ENCODE measurements around the gene SH3RF1. TPM values are rescaled to one million over a fixed set of nuclear protein-coding genes. Genes with fewer than 3 reads are reported as not detected.

SH3RF1 gene
- total and polyA plus RNA-seq, 11 donors = 1.7 to 17.2 (median 8.9) TPM

DNA sequence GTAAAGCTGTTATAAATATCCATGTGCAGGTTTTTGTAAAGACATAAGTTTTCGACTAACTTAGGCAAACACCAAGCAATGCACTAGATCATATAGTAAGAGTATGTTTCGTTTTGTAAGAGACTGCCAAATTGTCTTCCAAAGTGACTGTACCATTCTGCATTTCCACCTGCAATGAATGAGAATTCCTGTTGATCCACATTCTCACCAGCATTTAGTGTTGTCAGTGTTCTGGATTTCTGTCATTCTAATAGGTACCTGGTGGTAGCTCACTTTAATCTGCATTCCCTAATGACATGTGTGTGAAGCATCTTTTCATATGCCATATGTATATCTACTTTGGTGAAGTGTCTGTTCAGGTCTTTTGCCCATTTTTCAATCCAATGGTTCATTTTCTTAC lies 57.8 kb downstream of the SH3RF1 start:
- Histone ChIP-seq H3K27me3 (no peaks in the 10 kb centered on the region), H3K4me3 (no peak overlapping the region), H3K9me3 (peaks cover 0 to 8% (median 3%) of the 10 kb centered on the region in 12 donors), H3K4me1 (peaks cover 0 to 4% (median 0%) of the 10 kb centered on the region in 12 donors), H3K36me3 (no peaks in the 10 kb centered on the region), H3K27ac (no peak overlapping the region)
- TF ChIP-seq, protein P1, sequence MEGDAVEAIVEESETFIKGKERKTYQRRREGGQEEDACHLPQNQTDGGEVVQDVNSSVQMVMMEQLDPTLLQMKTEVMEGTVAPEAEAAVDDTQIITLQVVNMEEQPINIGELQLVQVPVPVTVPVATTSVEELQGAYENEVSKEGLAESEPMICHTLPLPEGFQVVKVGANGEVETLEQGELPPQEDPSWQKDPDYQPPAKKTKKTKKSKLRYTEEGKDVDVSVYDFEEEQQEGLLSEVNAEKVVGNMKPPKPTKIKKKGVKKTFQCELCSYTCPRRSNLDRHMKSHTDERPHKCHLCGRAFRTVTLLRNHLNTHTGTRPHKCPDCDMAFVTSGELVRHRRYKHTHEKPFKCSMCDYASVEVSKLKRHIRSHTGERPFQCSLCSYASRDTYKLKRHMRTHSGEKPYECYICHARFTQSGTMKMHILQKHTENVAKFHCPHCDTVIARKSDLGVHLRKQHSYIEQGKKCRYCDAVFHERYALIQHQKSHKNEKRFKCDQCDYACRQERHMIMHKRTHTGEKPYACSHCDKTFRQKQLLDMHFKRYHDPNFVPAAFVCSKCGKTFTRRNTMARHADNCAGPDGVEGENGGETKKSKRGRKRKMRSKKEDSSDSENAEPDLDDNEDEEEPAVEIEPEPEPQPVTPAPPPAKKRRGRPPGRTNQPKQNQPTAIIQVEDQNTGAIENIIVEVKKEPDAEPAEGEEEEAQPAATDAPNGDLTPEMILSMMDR (IDR thresholded peaks at IDR 0.05) = no peak
- no peak for TF ChIP-seq POLR2A (IDR thresholded peaks at IDR 0.05)
- DNase-seq (no peak), ATAC-seq (no peak)
- WGBS, 4 donors = 89 to 97% (median 91%) methylated on average over 2 of the region's 2 CpGs
- intact Hi-C loops (cut with DNase I) = no loop called here

DNA sequence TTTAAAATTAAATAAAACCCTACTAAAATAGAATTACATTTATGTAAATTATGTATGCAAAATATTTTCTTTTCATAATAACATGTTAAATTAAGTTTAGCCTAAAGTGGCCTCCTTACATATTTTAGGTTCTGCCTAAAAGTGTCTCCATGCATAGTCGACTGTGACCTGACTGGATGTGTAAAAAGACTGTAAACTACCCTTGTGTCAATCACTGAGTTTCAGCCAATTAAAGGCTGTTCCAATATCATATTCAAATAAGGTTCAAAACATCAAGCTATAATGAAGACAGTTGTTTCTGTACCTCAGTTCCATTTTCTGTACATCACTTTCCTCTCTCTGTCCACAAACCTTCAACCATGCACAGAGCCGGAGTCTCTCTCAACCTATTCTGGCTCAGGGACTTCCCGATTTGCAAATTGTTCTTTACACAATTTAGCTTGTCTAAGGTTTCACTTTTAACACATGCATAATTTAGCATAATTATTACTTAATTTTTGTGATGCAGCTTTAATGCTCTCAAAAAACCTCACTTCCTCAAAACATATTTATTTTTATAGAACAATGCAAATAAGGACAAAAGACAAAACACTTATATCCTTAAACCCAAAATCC lies 60.1 kb downstream of the SH3RF1 start:
- WGBS, 4 donors = 89 to 94% (median 93%) methylated on average over 3 of the region's 3 CpGs
- no peak overlapping the region for H3K4me3 ChIP-seq
- no peak overlapping the region for H3K27ac ChIP-seq
- H3K4me1 ChIP-seq = peaks cover 0 to 12% (median 0%) of the 10 kb centered on the region in 12 donors
- intact Hi-C loops (cut with DNase I) = no loop called here
- DNase-seq (no peak), ATAC-seq (no peak)
- H3K36me3 ChIP-seq = no peaks in the 10 kb centered on the region
- TF ChIP-seq, protein P1 (IDR thresholded peaks at IDR 0.05) = no peak
- TF ChIP-seq POLR2A (IDR thresholded peaks at IDR 0.05) = no peak
- H3K27me3 ChIP-seq = no peaks in the 10 kb centered on the region
- peaks cover 0 to 8% (median 3%) of the 10 kb centered on the region in 12 donors for H3K9me3 ChIP-seq

DNA sequence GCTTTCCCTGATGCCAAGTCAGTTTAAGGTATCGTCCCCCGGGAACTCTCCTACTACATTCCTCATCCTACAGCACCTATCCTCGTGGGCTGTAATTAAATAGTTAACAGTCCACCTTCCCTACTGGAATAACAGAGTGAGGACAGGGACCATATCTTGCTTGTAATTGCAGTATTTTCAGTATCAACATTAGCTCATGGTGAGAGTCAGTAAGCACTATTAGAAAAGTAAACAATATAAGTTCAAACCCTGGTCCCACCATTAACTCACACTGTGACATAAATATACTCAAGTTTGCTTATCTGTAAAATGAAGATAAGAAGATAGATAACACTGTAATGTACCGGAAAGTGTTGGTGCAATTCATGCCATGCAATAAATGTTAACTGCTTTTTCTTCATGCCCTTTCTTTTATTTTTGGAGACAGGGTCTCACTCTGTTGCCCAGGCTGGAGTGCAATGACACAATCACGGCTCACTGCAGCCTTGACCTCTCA lies 61.3 kb downstream of the SH3RF1 start:
- no peak for TF ChIP-seq POLR2A (IDR thresholded peaks at IDR 0.05)
- TF ChIP-seq, protein P1 (IDR thresholded peaks at IDR 0.05) = no peak
- no peaks in the 10 kb centered on the region for H3K27me3 ChIP-seq
- ATAC-seq (no peak), DNase-seq (no peak)
- no peak overlapping the region for H3K4me3 ChIP-seq
- H3K4me1 ChIP-seq = peaks cover 0 to 22% (median 0%) of the 10 kb centered on the region in 12 donors
- 79 to 80% (median 80%) methylated on average over 5 of the region's 5 CpGs for WGBS, 4 donors
- no peaks in the 10 kb centered on the region for H3K36me3 ChIP-seq
- H3K27ac ChIP-seq = no peak overlapping the region
- peaks cover 0 to 7% (median 2%) of the 10 kb centered on the region in 12 donors for H3K9me3 ChIP-seq
- intact Hi-C loops (cut with DNase I) = loop anchor here in 1 of 10 donors (5.0 kb wide), 1 partner anchor 53 kb away; no protein-coding TSS in a partner anchor

DNA sequence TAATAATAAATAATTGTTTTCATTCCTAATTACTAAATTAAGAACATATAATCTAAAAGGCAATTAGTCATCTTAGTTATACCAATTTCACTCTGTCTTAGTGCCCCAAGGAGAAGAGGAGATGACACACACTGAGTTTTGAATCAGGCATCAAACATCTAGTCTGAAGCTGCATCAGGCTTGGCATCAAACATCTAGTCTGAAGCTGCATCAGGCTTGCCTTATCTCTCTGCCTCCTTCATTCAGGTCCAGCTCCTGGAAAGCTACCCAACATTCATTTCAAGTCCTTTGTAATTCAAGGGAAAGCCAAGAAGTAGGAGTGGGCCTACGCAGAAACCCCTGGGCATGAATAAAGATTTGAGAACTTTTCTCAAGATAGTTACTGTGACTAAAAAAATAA lies 62.2 kb downstream of the SH3RF1 start:
- Histone ChIP-seq H3K4me3 (no peak overlapping the region), H3K27ac (no peak overlapping the region), H3K27me3 (no peaks in the 10 kb centered on the region), H3K36me3 (no peaks in the 10 kb centered on the region), H3K9me3 (no peaks in the 10 kb centered on the region), H3K4me1 (peaks cover 0 to 32% (median 0%) of the 10 kb centered on the region in 12 donors)
- no peak for TF ChIP-seq POLR2A (IDR thresholded peaks at IDR 0.05)
- TF ChIP-seq, protein P1 (IDR thresholded peaks at IDR 0.05) = no peak
- DNase-seq (no peak), ATAC-seq (no peak)
- intact Hi-C loops (cut with DNase I) = loop anchor here in 1 of 10 donors (5.0 kb wide), 1 partner anchor 54 kb away; no protein-coding TSS in a partner anchor
- 89 to 95% (median 93%) methylated on average over 1 of the region's 1 CpG for WGBS, 4 donors
